Renal cortical epithelial cell (primary cell): ENCODE measurements around the gene MALL. TPM values are rescaled to one million over a fixed set of nuclear protein-coding genes. Genes with fewer than 3 reads are reported as not detected.
"Not testable (repeated sequence)": the region's sequence is repeated elsewhere in the genome, so short reads cannot be mapped to it uniquely, and the experiment has no call there.

Experiments used
- DNase-seq: peaks from one replicate; pipeline ENCODE4 v3.0.0-alpha.2; 2011; ENCODE audit warnings: low read depth
- total RNA-seq: library from RNA; depleted of rRNA; stranded (reverse); fragments of >200 nt; gene quantifications from 2 replicates; pipeline ENCODE4 v1.2.3, GENCODE V29; 2014

The MALL gene
- total RNA-seq, 1 donor from 2014 or later = 9.7 TPM

DNA sequence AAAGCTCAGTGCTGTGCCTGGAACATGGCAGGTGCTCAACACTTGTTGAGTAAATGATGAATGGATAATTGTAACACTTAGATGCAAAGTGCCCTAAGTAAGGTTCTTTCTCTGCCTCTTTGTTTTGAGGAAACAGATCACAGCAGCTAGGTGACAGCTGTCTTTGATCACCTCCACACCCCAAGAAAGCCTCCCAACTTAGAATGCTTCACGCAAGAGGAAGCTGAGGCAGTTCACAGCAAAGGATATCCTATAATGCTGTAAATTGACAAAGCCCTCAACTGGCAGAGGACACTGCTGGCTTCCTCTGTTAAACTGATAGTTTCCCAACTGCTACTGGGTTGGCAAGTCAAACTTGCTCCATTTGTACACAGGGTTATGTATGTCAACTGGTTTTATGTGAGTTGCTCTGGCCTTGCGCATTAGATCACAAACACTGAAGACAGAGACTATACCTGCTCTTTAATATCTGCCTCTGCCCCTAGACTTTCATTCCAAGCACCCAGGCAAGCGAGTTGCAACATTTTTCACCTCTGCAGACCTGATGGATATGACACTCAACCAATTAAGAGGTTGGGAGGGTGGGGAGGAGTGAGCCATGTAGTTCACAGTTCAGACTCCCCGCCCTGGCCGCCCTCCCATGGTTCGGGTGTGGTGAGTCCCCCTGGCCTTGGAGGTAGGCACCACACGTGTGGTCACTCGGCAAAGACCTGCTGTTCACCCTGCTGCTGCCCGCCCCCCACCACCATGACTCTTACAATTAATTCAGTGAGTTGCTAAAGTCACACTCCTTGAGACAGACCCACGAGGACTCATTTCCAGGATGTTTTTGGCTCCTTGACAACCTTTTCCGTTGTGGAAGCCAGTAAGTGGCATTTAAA lies 4.8 kb upstream of the MALL start:
- peak; percentile 46 for DNase-seq

DNA sequence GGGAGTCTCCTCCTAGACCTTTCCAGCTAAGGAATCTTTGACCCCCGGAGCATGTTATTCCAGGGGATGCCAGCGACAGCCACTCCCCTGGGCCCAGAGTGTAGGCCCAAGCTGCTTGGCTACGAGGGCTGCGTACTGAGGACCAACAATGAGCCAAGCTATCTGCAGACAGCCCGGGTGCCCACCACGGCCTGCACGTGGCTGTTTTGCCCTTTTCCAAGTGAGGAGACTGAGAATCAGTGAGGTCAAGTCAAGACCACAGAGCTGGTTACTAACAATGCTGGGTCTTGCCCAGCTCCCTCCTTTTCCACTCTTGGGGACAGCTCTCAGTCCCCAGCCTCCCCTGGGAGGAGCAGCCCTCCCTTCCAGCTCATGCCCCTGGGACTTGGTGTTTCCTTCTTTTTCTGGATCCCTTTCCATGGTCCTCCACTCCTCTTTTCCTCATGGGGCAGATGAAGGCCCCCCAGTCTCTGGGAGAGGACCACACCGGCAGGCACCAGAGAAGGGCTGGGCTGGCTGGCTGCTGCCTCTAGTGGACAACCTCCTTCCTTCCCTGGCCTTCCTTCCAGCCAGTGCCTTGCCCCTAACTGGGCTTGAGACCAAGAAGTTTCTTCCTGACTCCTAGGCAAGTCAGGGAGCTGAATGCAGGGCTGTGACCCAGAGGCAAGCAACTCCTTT lies 550 bp upstream of the MALL start:
- DNase-seq = peak; percentile 54

DNA sequence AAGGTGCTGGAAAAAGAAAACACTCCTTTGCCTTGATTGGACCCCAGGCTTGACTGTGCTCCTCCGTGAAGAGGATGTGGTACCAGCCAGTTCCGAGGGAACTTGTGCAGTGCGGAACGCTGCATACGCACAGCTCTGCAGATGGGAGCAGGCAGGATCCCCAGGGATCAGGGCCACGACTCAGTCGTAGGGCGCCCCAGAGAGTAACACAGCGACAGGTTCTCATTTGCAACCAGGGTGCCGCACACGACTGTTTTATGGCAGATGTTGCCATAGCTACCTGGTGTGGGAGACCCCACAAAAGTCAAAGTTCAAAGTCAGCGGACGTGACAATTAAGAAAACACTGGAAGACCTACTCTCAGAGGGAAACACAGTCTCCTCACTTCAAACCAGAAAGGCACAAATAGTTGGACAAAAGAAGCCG lies 779 bp downstream of the MALL start:
- DNase-seq = no peak

DNA sequence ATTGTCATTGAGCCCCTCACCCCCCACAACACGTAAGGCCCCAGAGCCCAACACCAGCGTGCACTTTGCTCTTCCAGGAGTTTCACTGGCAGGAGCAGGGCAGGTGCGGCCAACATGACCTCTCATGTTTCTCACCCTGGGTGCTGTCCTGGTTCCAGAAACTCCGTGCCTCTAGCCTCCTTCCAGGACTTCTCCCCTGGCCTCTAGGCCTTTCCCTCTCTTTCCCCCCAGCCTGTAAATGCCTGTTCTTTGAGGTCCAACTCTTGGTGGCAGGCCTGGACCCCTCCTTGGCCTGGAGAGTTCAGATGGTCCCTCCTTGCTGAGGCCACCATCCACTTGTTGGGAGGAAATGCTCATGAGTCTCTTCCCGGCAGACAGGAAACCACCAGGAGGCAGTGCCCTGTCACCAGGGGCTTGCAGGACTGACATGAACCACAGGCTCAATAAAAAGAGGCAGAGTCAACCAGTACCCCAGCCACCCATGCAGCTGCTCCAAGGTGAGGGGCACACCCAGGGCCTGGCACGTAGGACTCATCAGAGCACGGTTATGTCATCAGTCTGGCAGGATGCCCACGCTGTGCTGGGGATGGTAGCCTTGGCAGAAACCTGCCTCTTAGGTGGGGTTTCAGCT lies 1.5 kb downstream of the MALL start:
- peak; percentile 41 for DNase-seq

DNA sequence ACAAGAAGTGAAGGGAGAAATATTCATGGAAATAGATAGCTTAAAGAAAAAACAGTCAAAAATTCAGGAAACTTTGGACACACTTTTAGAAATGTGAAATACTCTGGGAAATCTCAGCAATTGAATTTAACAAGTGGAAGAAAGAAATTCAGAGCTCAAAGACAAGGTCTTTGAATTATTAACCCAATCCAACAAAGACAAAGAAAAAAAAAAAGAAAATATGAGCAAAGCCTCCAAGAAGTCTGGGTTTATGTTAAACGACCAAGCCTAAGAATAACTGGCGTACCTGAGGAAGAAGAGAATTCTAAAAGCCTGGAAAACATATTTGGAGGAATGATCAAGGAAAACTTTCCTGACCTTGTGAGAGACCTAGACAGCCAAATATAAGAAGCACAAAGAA lies 7.3 kb downstream of the MALL start:
- peak; percentile 54 for DNase-seq

DNA sequence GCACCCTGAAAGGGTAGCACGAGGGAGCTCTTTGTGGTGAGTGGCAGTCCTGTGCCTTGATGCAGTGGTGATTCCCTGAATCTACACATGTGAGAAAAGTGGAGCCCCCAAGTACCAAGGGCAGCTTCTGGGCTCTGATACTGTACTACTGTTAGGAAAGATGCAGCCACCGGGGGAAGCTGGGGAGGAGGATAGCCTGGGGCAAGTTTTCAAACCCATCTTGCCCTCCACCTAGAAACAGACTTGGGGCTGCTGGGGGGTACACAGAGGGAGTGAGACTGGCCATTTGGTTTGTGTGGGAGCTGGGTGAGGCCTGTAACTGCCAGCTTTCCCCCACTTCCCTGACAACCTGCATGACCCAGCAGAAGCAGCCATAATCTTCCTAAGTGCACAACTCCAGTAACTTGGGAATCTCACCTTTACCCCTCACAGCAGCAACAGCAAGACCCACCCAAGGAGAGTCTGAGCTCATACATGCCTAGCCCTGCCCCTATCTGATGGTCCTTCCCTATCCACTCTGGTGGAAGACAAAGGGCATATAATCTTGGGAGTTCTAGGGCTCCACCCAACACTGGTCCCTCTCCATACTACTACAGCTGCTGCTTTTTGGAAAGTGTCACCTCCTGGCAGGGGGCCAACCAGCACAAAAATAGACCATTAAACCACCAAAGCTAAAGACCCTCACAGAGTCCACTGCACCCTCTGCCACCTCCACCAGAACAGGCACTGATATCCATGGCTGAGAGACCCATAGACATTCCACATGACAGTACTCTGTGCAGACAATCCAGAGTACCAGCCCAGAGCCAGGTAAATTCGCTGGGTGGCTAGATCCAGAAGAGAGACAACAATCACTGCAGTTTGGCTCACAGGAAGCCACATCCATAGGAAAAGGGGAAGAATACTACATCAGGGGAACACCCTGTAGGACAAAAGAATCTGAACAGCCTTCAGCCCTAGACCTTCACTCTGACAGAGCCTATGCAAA lies 8.2 kb downstream of the MALL start:
- DNase-seq = no peak

DNA sequence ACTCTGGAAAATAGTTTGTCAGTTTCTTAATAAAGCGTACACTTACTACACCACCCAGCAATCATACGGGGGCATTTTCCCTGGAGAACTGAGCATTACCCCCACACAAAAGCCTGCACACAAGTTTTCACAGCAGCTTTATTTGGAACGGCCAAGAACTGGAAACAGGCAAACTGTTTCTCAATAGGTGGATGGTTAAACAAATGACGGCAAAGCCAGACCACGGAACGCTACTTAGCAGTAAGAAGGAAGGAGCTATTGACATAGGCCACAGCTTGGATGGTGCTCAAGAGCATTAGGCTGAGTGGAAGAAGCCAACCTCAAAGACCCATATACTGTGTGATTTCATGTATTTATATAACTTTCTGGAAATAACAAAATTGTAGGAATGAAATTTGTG lies 9.0 kb downstream of the MALL start:
- DNase-seq = peak; percentile 68

DNA sequence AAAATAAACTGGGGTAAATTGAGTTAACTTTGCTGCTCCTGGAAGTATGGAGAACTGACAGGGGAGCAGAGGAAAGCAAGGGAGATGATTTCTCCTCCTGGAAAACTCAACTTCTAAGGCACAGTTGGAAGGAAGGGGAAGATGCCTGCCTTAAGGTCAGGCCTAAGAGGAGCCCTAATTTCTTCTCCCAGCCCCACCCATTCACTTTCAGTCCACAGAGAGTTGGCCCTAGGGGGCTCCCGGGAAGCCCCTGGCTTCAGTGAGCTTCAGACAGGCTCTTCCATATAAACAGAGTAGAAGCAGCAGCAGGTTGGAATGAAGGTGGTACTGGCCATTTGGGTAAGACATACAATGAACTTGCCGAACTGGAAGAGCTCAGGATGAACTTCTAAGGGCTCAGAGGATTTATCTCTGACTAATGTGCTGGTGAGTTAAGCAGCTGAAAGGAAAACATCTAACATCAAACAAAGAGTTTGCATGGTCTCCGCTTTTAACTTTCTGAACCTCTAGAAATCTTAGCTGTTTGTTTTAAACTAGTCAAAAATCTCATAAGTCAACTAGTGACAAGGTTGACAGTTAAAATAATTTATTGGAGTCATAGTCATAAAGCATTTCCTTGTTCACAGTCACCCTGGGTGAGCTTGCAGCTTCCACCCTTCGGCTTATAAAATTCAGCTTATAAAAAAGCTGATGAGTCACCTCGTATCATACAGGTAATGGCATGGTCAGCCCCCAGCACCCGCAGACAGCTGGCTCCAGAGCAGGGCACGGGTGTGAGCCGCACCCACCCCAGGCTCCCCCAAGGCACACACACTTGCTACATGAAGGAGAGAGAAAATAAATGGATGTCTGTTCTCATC lies 9.8 kb downstream of the MALL start:
- peak; percentile 89 for DNase-seq

DNA sequence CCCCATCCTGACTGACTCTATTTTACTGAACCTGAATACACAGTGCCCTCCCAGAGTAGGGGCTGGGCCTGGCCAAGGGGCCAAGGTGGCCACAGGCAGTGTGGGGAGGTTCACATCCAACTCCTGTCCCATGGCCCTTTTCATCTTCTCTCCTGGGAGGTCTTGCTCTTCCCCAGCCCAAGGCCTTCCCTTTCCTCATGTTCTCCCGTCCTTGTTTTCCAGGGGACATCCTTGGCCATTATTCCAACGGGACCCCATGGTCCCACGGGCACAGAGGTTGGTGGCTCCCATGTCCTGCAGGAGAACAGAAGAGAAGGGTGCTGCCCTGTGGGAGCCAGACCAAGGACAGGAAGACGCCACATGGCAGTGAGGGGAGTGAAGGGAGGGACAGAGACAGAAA lies 10.4 kb downstream of the MALL start:
- DNase-seq = no peak

DNA sequence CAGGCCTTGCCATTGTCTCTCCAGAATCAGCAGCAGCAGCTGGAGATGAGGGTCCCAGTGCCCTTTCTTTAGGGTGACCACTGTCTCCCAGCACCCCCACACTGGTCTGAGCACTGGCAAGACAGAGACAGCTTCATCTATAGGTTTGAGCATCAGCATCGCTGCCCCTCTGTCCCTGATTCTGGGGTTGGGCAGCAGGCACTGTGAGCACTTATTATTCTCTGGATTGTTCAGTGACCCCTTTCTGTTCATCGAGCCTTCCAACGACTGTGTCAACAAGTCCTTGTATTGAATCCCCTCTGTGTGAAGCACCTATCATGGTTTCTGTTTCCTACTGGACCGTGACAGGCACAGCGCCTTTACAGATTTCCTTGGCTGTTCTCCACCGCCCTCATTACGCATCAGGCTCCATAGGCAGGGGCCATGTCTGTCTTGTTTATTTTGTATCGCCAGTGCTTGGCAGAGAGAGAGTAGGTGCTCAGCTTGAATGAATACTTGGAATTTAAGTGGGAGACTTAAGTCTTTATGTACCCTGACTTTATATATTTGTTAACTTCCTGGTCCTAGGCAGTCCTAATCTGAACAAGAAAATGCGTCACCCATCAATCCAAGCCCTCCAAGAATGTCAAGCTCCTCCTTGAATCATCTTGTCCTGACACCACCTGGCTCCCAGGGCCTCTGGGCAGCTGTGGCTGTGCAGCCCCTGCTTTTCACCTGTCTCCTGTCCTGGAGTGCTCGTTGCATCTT lies 11.4 kb downstream of the MALL start:
- DNase-seq = peak; percentile 100

DNA sequence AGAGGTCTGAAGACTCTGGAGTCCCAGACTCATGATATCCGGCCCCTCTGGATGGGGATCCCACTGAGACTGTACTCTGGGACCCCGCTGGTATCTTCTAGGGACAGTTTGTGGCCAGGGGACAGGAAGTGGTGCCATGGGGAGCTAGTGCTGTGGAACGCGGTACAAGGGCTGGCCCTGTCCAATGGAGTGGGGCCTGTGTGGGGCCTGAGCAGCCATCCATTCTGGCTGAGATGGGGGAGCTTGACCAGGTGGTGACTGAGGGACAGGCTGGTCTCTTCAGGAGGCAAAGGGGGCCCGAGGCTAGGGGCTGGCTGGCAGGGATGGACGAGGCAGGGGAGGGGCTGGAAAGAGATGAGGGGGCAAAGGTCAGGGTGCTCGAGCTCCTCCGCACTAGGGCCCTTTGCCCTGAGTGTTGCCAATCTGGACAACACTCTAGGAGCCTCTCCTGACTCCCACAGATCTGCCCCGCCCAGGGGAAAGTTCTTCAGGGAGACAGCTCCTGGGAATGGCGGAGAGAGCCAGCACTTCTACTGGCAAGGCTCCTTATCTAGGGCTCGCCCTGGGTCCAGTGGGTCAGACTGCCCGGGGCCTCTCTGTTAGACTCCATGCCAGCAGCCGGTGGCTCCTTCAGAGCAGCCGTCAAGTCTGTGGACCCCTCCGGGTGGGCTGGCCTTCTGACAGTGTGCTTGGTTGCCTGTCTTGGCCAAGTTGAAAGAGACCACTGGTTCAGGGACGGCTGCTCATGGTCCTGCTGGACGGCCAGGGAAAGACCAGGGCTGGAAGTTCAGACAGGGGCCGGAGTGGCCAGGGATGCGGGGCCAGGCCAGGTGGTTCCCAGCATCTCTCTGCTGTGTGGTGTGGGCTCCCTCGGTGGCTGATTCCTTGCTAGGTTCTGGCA lies 12.3 kb downstream of the MALL start:
- DNase-seq = no peak

DNA sequence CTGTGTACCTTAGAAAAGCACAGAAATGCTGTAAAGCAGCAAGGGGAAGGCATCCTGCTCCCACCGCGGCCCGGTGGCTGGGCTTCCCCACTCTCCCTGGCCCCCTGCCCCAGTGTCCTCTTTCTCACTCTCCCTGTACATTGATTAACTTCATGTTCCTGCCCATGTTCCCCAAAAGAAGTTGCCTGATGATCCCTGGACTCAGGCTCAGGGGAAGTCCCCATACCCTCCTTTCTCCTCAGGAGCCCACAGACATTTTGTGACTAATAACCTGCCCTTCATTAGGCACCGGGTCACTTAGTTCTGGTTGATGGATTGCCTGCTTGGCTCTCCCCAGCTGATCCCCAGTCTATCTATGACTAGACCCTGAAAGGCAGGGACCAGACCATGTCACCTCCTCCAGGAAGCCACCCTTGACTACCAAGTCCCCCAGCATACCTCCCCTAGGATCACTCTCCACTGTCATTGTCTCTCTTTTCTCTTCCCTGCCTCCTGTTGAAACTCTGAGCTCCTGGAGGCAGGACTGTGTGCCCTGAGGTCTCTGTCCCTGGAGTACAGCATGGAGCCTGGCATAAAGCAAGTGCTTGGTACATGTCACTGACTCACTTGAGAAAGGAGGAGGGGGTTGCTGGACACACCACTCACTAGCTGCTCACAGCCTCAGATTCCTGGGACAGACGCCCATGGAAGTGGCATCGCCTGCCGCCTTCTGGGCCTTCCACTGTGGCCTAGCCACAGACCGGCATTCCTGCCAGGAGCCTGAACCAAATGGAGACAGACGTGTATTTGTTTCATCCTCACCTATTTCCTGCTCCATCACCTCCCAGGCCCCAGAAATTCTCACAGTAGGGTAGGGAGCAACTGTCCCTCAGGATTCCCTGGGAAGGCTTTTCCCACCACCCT lies 13.5 kb downstream of the MALL start:
- peak; percentile 95 for DNase-seq

DNA sequence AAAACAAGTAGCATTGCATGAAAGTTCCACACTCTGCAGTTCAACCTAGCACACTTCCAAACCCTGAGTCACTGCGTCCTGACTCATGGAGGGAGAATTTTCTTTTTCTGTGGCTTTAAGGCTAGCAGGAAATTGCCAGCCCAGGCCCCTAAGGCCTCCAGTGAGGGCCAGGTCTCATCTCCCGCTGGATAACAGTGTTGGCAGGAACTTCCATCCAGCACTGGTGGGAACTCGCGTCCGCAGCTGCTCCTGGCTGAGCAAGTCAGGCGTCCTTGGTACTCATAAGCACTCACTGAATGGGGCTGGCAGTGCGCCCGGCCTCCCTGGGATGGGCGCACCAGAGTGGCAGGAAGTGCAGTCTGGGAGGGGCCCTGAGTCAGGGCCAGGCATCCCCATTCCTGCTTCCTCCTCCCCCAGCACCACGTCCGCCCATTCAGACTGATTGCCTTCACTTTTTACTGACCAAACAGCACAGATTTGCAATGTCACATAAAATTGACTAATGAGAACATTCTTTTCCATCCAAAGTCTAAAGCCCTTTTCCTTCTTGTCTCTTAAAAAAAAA lies 14.3 kb downstream of the MALL start:
- DNase-seq = peak; percentile 100

DNA sequence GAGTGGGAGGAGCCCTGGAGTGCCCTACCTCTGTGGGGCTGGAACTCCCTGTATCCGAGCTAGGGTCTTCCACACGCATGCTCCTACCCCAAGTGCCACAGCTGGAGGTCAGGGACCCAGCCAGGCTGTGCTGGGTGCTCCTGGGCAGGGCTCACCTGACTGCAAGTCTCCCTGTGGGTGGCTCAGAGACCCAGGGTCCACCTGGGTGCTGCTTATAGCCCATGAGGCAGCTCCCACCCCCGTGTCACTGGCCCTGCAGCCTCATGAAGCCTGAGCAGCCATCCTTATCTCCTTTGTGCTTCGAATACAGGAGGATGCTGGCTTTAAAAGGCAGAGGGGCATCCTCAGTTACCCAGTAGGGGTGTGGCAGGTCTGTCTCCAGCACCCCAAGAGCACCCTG lies 14.7 kb downstream of the MALL start:
- not testable (repeated sequence) for DNase-seq

DNA sequence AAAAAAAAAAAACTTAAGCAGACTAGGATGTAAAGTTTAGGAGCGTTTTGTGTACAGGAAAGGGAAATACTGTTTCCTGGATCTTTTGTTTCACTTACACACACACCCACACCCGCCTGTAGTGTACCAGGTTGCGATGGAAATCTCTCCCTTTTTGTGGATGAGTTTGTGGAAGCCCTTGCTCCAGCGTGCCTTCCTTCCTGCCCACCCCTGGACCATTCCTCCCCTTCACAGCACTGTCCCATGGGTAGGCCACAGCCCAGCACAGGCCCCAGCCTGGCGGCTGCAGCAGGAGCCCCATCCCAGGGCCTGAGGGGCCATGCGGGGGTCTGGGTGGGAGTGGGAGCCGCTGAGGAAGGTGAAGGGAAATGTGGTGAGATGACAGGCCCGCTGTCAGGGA lies 15.1 kb downstream of the MALL start:
- no peak for DNase-seq

DNA sequence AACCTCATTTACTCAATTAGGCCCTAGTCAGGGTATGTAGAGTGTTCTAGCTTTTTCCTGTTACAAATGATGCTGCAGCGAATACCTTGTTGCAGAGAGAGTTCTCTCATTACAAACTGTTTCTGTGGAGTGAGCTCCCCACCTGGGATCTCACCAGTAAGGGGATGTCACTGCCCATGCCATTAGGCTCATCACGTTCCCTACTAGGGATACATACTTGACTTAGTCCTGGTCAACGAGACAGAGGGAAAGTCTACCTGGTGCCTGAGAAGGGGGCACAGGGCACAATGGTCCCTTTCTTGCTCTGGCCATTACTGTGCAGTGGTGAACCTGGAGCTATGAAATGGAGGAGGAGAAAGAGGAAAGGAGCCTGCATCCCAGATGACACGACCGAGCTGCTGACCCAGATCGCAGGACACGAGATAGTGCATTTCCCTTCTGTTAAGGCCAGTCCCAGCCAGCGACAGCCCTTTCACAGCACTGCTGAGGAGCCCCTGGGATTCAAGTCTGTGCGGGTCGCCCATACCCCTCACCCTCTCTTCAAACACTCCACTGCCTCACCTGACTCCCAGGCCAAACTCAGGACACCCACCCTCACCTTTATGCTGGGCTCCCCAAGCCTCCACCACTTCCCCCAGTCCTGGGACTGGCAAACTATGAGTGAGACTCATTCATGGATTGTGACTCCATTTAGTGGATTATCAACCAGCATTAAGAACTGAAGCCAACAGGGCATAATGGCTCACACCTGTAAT lies 16.0 kb downstream of the MALL start:
- no peak for DNase-seq

DNA sequence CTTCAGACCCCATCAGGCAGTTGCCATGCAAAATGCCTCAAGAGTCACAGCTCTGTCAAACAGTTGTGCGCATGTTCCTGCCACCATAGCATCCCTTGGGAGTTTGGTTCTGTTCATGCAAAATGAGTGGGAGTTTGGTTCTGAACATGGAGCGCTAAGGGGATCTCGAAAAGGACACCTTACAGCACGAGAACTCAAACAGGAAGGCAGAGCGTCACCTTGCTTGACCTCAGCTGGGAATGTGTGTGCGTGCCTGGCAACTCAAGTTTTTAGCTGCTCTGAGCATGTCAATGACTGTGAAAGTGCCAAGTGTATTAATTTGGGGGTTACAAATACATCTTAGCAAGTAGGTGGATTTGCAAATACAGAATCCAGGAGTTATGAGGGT lies 16.6 kb downstream of the MALL start:
- DNase-seq = peak; percentile 39
